Stimulated activated CD4-positive, alpha-beta T cell treated with anti-CD3 and anti-CD28 coated beads, Interleukin-15, amount 100 ng/mL, for 24 hours (primary cell): ENCODE data around the gene SIMC1.
A peak's percentile ranks its signal among the peaks of the same experiment; 100 is the strongest.
"Not testable (repeated sequence)": the region's sequence is repeated elsewhere in the genome, so short reads cannot be mapped to it uniquely, and the experiment has no call there.

Source experiments
- DNase-seq: peaks from one replicate; pipeline ENCODE4 v3.0.0-alpha.2; 2020

The SIMC1 gene

GRCh38 chr5:176237971-176238644, at the start of gene SIMC1:
TSS of gene SIMC1 (plus strand) at chr5:176238424. CDS start at chr5:176238509, 85 bp downstream.
- DNase-seq = peak; percentile 62

GRCh38 chr5:176188506-176189193, 49.6 kb upstream of the SIMC1 start:
- no peak for DNase-seq

- no peak for DNase-seq
Measured at GRCh38 chr5:176189857-176190256, 48.4 kb upstream of the SIMC1 start.

- no peak for DNase-seq
Measured at GRCh38 chr5:176190886-176191755, 47.1 kb upstream of the SIMC1 start.

GRCh38 chr5:176192094-176192721, 46.0 kb upstream of the SIMC1 start:
- no peak for DNase-seq

- DNase-seq = not testable (repeated sequence)
Measured at GRCh38 chr5:176192722-176193117, 45.5 kb upstream of the SIMC1 start.

GRCh38 chr5:176193636-176194035, 44.6 kb upstream of the SIMC1 start:
- not testable (repeated sequence) for DNase-seq

- peak; percentile 12 for DNase-seq
Measured at GRCh38 chr5:176194238-176195083, 43.8 kb upstream of the SIMC1 start.

- DNase-seq = not testable (repeated sequence)
Measured at GRCh38 chr5:176195084-176195413, 43.2 kb upstream of the SIMC1 start.

- not testable (repeated sequence) for DNase-seq
Measured at GRCh38 chr5:176195487-176196207, 42.6 kb upstream of the SIMC1 start.

- not testable (repeated sequence) for DNase-seq
Measured at GRCh38 chr5:176196781-176197180, 41.4 kb upstream of the SIMC1 start.

GRCh38 chr5:176197234-176197858, 40.9 kb upstream of the SIMC1 start:
- DNase-seq = not testable (repeated sequence)

GRCh38 chr5:176198299-176198698, 39.9 kb upstream of the SIMC1 start:
- DNase-seq = not testable (repeated sequence)

- peak; percentile 29 for DNase-seq
Measured at GRCh38 chr5:176198991-176199733, 39.1 kb upstream of the SIMC1 start.

- not testable (repeated sequence) for DNase-seq
Measured at GRCh38 chr5:176199803-176200399, 38.3 kb upstream of the SIMC1 start.

GRCh38 chr5:176201811-176202210, 36.4 kb upstream of the SIMC1 start:
- DNase-seq = no peak

- DNase-seq = no peak
Measured at GRCh38 chr5:176203086-176203485, 35.1 kb upstream of the SIMC1 start.

- not testable (repeated sequence) for DNase-seq
Measured at GRCh38 chr5:176203535-176203934, 34.7 kb upstream of the SIMC1 start.

- DNase-seq = not testable (repeated sequence)
Measured at GRCh38 chr5:176214466-176215021, 23.7 kb upstream of the SIMC1 start.
